Kidney epithelial cell (primary cell): Measurements from ENCODE around the gene IFNA1. TPM values are rescaled to one million over a fixed set of nuclear protein-coding genes. Genes with fewer than 3 reads are reported as not detected.
"Not testable (repeated sequence)": the region's sequence is repeated elsewhere in the genome, so short reads cannot be mapped to it uniquely, and the experiment has no call there.

Experiments used
- DNase-seq: peaks from one replicate; pipeline ENCODE4 v3.0.0-alpha.2; 2010; ENCODE audit warnings: low read depth
- H3K27me3 ChIP-seq: 2 replicates; pipeline ENCODE4 v1.6.0; 2011; ENCODE audit warnings: low read length; ENCODE audit not compliant: control insufficient read depth, insufficient read depth
- H3K36me3 ChIP-seq: 2 replicates; pipeline ENCODE4 v1.5.1; 2011; ENCODE audit warnings: low read length; ENCODE audit not compliant: control insufficient read depth, insufficient read depth
- H3K4me3 ChIP-seq: 2 replicates; pipeline ENCODE4 v1.5.1; 2011; ENCODE audit warnings: low read depth, mild to moderate bottlenecking, control low read depth, low read length
- total RNA-seq: library from RNA; depleted of rRNA; stranded (reverse); fragments of >200 nt; gene quantifications from 2 replicates; pipeline ENCODE4 v1.2.3, GENCODE V29; 2015
- TF ChIP-seq, protein P1 (sequence below): IDR thresholded peaks from 2 replicates; pipeline ENCODE4 v1.5.1; 2011; ENCODE audit warnings: mild to moderate bottlenecking, moderate library complexity, low read length, control low read depth, inconsistent platforms; ENCODE audit not compliant: insufficient read depth, poor library complexity, severe bottlenecking

IFNA1 gene
- total RNA-seq, 1 donor from 2014 or later: not detected

DNA sequence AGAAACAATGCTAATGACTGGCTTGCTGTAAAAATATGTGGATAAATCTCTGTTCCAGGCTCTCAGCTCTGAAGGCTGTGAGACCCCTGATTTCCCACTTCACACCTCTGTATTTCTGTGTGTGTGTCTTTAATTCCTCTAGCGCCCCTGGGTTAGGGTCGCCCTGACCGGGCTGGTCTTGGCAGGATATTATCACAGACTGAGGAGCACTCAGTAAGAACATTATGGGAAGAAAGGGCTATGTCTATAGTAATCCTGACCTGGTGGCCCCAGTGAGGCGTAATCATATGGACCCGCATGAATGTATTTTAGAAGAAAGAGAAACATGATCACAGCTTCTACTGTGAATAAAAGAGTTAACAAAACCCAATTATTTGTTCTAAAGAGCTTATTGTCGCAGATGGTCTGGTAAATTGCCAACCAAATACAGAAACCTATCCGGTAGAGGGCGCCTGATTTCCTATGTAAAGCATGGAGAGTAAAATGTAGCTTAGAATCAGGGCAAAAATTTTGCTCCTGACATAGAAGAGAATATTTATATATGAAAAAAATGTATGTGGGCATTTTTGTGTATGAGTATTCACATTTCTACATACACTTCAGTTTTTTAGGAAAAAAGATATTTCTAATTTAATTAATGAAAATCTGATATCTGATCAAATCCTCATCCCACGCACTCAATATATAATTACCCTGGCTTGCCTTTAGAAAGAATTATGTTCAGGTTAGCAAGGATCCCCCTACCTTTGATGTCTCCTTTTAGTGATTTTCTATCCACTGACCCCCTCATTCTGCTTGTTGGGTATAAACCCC, 5.8 kb upstream of the IFNA1 start:
- H3K4me3 ChIP-seq: no peak overlapping the region
- H3K27me3 ChIP-seq: no peaks in the 10 kb centered on the region
- TF ChIP-seq, protein P1, sequence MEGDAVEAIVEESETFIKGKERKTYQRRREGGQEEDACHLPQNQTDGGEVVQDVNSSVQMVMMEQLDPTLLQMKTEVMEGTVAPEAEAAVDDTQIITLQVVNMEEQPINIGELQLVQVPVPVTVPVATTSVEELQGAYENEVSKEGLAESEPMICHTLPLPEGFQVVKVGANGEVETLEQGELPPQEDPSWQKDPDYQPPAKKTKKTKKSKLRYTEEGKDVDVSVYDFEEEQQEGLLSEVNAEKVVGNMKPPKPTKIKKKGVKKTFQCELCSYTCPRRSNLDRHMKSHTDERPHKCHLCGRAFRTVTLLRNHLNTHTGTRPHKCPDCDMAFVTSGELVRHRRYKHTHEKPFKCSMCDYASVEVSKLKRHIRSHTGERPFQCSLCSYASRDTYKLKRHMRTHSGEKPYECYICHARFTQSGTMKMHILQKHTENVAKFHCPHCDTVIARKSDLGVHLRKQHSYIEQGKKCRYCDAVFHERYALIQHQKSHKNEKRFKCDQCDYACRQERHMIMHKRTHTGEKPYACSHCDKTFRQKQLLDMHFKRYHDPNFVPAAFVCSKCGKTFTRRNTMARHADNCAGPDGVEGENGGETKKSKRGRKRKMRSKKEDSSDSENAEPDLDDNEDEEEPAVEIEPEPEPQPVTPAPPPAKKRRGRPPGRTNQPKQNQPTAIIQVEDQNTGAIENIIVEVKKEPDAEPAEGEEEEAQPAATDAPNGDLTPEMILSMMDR: peak; percentile 60
- H3K36me3 ChIP-seq: no peaks in the 10 kb centered on the region
- DNase-seq: no peak

DNA sequence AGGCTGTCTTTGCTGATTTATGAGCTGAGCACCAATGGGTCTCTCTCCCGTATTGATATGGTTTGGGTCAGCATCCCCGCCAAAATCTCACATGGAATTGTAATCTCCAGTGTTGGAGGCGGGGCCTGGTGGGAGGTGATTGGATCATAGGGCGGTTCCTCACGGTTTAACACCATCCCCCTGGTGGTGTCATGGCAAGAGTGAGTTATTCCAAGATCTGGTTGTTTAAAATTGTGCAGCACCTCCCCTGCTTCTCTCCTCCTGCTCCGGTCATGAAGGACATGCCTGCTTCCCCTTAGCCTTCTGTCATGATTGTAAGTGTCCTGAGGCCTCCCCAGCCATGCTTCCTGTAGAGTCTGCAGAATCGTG, 5.2 kb upstream of the IFNA1 start:
- DNase-seq, H3K27me3 ChIP-seq, H3K4me3 ChIP-seq, H3K36me3 ChIP-seq: not testable (repeated sequence)

DNA sequence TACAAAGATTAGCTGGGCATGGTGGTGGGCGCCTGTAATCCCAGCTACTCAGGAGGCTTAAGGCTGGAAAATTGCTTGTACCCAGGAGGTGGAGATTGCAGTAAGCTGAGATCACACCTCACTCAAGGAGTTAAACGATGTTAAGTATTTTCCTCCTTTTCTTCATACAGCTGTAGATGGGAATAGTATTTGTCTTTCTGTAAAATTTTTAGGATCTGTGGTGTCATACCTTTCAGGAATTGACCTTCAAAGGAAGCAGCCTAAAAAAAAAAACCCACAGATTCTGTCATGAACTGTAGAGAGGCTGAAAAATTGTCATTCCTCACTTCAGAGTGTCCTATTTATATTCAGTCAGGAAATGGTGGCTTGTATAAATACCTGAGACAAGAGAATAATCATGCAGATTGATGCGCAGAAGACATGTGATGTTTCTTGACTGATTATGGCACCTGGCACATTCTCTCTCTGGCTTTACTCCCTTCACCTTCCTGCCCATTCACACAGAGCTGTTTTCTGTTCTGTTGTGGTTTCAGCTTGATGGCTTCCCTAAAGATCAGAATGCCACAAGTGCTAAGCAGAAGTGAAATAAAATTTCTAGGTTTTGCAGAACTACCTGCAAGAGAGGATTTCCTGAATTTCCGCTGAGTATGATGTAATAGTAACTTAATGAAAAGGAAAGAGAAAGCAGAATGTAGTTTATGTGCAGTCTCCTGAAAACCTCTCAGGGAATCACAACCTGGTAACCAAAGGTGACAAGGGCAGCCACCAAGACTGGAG, 3.8 kb downstream of the IFNA1 start:
- Histone ChIP-seq H3K27me3 (no peaks in the 10 kb centered on the region), H3K36me3 (no peaks in the 10 kb centered on the region), H3K4me3 (no peak overlapping the region)
- TF ChIP-seq, protein P1: no peak
- no peak for DNase-seq

DNA sequence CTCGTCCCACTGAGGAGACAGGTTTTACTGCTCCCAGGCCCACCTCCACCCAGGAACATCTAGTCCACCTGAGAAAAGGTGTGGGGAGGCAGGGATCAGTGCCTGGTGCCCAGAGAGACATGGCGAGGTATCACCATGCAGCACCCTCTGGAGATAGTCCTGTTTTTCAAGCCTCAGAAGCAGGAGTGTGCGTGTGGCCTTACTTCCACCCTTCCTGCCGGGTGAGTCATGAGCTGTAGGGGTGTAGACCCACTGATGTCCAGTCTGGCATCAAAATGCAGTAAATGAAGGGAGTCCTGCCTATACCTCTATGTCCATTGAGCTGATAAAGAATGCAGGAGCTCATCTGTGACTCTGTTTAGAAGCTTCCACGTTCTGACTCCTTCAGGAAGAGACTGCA, 9.1 kb downstream of the IFNA1 start:
- not testable (repeated sequence) for H3K27me3 ChIP-seq, H3K36me3 ChIP-seq, H3K4me3 ChIP-seq, DNase-seq

DNA sequence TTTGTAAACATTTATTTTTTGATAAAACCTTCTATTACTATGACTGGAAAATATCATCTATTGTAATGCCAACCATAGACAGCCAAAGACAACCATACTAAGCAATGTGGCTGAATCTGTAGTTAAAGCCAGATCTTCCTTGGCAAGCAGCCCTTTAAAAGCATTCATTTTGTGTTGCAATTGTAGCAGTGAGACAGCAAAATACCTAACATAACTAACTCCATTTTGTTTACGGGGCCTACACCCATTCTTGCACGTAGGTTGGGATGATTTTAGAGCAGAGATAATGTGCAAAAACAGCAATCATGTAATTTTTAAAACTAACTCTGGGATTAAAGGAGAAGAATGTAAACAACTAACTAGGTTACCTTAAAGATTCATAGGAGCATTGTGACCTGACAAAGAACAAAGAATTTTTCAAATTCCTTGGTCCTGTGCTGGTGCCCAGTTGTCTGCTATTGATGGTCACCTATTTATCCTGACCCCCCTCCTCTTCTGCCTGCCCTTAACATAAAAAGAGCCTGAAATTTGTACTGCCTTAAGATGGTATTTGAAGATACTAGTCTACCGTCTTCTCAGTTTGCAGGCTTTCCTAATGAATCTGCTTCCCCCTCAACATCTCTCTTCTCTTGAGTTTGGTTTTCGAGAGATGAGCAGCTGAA, 10.6 kb downstream of the IFNA1 start:
- TF ChIP-seq, protein P1: no peak
- DNase-seq: no peak
- no peaks in the 10 kb centered on the region for H3K36me3 ChIP-seq
- no peak overlapping the region for H3K4me3 ChIP-seq
- H3K27me3 ChIP-seq: no peaks in the 10 kb centered on the region

DNA sequence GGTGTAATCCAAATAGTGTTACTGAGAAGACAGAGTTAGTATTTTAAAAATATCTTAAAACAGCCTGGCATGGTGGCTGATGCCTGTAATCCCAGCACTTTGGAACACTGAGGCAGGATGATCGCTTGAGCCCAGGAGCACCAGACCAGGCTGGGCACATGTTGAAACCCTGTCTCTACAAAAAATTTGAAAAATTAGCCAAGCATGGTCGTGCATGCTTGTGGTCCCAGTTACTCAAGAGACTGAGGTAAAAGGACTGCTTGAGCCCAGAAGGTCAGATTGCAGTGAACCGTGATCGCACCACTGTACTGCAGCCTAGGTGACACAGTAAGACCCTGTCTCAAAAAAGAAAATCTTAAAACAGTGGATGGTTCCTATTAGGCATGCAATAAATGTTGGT, 12.4 kb downstream of the IFNA1 start:
- Histone ChIP-seq H3K36me3 (no peaks in the 10 kb centered on the region), H3K4me3 (no peak overlapping the region), H3K27me3 (no peaks in the 10 kb centered on the region)
- DNase-seq: no peak
- TF ChIP-seq, protein P1: no peak
